Endometrium (tissue), 2 donors: ENCODE data around the gene MYO1C.
"Not testable (repeated sequence)": the region's sequence is repeated elsewhere in the genome, so short reads cannot be mapped to it uniquely, and the experiment has no call there.

Experiments used
- FAIRE-seq: peaks from 2 replicates; lab custom pipeline; 2012; peaks lifted over from hg19 to GRCh38; lab: Jason Lieb, UNC
- donor health status: control.
- donor health status: control.

The MYO1C gene

DNA sequence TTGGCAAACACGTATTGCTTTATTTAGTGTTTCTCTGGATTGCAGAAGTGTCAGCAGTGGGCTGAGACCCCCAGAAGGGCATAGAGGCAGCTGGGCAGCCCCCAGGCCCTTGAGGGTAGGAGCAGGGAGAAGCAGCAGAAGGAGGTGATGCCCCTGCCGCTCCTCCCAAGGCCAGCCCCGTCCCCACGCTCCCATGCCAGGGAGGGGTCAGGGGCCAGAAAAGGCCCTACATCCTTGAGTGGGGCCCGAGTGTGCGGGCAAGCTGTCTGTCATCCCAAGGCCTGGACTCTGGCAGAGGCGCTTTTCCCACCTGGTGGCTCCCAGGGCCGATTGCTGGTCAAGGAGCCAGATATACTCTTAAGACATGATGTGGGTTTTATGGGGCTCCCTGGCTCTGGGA, 28.3 kb downstream of the MYO1C start:
- no peak for FAIRE-seq

DNA sequence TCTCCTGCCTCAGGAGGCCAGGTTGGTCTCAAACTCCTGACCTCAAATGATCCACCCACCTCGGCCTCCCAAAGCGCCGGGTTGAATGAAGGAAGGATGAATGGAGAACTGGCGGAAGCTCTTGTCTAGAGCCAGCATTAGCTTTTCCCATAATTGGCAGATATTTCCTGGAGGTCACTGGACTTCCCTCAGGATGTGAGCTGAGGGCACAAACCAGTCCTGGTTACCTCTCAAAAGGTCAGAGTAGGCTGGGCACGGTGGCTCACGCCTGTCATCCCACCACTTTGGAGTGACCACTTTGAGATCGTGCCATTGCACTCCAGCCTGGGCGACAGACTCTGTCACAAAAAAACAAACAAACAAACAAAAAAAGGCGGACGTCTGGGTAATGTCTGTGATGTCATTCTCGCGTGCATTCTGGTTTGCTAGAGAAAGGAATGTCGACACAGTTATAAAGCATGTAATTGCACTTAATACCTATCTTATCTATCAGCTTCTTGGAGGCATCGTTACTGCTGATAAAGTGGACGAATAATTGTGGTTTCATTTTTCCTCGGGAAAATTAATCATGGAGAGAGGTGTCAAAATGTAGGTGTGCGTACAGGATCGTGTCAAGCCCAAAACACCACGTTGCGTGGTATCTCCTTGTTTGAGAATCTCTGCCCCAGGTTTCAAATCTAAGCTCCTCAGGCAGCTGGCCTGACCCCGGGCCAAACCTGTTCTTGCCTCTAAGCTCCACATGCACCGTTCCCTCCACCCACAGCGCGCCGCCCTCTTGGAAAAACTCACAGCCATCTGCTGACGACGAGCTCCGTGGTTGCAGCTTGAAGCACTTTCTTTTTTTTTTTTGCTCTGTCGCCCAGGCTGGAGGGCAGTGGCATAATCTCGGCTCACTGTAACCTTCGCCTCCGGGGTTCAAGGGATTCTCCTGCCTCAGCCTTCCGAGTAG, 30.0 kb downstream of the MYO1C start:
- no peak for FAIRE-seq

DNA sequence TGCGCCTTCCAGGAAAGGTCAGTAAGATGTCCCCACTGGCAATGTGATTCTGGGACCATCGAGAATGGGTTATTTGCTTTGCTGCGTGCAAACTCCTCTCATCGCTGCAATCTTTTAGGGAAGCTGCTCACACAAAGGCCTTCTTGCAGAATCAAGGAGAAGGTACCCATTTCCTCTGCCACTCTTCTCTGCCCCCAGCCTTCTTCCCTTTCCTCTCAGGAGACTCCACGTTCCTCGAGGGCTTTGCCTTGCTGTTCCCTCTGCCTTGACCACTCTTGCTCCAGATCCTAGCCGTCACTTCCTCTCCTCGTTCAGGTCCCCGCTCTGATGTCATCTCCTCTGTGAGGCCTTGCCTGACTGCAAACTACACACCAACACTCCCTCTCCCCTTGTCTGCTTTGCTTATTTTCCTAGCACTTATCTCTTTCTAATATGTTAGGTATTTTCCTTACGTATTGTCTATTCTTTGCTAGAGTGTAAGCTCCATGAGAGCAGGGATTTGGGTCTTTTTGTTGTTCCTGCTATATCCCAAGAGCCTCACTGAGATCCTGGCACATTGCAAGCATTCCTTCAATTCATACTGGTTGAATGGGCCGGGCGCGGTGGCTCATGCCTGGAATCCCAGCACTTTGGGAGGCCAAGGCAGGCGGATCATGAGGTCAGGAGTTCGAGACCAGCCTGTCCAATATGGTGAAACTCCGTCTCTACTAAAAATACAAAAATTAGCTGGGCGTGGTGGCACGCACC, 31.1 kb downstream of the MYO1C start:
- FAIRE-seq = no peak

DNA sequence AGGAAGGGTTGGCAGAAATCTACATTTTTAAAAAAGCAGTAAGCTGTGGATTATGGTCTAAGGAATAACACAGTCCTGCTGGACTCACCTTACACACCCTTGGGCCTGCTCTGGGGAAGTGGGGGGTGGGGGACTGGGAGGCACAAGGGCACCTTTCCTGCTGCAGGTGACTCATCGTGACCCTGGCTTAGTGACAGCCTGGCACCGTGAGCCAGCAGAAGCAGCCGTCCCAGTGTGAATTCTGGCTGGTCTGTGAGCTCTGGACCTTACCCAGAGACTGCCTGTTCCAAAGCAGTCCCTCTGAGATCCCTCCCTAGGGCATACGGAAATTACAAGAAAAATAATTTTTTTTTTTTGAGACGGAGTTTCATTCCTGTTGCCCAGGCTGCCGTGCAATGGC, 32.3 kb downstream of the MYO1C start:
- FAIRE-seq = no peak

DNA sequence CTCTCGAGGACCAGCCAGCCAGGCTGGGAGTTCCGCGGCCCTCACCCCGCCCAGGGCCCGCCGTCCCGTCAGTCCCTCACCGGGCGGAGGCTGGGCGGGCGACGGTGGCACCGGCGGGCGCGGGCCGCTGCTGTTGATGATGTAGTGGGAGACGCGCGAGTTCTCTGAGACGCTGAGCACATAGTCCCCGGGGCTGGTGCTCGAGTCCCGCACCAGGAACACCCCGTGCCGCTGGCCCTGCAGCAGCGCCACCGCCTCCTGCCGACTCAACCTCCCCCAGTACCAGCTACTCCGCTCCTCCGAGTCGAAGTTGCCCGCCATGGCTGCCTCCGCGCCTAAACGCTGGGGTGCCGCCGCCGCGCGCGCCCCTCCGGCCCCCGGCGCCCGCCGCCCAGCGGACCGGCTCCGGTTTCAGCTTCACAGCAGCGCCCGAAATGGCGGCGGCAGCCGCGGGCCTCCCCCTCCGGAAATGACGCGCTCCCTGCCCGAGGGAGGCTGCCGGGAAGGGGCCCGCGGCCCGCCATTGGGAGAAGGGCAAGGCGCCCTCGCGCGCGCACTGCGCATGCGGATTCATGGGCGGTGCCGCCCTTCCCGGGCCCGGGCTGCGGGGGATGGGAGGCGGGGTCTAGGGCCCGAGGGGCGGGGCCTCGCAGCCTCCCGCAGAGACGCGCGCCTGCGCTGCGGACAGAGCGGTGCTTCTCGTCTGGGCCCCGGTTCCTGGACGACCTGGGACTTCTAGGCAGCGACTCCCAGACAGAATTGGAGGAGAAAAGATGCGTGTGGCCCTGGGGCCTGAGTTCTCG, 36.5 kb downstream of the MYO1C start, which contains the start of gene CRK:
Gene CRK, minus strand, starts transcription at position 436 of the 803 bp plus-strand sequence. Its CDS starts 115 bp downstream, at position 321.
- FAIRE-seq = no peak

DNA sequence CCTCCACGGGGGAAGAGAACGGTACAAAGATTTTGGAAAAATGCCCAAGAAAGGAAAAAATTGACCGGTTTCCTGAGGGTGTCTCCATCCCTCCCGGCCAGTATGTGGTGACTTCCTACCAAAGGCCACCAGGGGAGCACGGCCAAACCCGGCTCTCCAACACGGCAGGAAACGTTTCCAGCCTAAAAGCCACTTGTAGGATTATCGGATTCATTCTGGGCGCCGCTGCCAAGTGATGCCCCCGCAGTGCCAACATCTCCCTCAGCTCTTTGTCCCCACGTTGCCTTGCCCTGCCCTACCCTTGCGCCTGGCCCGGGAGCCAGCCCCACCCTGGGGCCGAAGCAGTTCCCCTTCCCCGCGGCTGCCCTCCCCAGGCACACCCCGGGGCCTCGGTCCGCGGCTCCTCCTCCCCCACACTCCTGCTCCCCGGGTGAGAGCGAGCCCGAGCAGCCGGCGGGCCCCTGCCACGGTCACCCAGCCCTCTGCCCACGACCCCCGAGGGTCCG, 37.1 kb downstream of the MYO1C start:
- no peak for FAIRE-seq

DNA sequence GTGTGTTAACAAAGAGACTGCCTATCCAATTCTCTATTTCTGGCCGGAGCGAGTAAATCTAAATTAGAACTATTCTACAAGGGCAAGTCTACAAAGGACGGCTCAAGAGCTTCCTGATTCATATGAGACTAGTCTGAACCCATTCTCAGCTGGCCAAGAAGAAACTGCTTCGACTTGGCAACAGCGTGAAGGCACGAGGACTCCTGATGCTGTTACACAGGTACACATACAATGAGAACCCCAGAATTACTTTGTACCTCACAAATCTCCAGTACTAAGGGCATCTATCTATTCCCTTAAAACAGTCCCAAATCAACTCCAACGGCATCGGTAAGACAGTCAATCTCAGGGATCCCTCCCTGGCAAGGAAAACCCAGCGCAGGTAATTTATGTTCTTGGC, 37.9 kb downstream of the MYO1C start:
- FAIRE-seq = no peak

DNA sequence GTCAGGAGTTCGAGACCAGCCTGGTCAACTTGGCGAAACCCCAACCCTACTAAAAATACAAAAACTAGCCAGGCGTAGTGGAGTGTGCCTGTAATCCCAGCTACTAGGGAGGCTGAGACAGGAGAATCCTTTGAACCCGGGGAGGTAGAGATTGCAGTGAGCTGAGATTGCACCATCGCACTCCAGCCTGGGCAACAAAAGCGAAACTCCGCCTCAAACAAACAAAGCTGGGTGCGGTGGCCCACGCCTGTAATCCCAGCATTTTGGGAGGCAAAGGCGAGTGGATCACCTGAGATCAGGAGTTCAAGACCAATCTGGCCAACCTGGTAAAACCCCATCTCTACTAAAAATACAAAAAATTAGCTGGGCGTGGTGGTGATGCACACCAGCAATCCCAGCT, 38.8 kb downstream of the MYO1C start:
- not testable (repeated sequence) for FAIRE-seq

DNA sequence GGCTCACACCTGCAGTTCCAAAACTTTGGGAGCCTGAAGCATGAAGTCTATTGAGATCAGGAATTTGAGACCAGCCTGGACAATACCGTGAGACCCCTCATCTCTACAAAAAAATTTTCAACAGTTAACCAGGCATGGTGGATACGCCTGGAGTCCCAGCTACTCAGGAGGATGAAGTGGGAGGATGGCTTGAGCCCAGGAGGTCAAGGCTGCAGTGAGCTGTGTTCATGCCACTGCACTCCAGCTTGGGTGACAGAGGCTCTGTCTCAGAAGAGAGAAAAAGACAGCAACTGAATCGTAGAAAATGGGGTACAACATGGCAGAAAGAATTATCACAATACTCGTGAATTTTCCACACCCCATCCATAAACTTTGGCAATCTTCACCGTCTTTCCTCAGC, 39.6 kb downstream of the MYO1C start:
- no peak for FAIRE-seq

DNA sequence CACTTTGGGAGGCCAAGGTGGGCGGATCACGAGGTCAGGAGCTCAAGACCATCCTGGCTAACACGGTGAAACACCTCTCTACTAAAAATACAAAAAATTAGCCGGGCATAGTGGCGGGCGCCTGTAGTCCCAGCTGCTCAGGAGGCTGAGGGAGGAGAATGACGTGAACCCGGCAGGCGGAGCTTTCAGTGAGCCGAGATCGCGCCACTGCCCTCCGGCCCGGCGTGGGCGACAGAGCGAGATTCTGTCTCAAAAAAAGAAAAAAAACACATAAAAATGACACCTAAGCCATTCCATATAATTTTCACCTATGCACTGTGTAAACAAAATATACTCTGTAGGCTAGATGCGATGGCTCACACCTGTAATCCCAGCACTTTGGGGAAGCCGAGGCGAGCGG, 42.2 kb downstream of the MYO1C start:
- not testable (repeated sequence) for FAIRE-seq

DNA sequence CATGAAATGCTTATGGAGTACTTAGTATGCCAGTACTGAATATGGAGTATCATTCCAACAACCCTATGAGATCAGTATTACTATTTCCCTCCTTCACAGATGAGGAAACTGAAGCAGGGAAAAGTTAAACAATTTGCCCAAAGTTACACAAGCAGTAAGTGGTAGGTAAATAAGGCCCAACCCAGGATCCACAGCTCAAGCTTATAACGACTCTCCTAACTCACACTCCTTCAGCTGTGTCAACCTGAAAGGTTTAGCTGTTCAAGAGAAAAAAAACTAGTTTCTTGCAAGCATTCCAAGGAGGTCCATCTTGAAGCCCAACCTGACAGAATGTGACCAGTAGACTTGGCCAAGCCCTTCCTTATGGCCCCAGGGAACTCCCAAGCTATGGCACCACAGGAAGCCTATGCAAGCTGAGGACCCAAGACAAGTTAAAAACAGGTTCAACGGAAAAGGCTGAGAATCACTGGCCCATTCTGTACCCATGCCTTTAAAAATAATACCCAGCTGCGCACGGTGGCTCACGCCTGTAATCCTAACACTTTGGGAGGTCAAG, 43.0 kb downstream of the MYO1C start:
- no peak for FAIRE-seq

DNA sequence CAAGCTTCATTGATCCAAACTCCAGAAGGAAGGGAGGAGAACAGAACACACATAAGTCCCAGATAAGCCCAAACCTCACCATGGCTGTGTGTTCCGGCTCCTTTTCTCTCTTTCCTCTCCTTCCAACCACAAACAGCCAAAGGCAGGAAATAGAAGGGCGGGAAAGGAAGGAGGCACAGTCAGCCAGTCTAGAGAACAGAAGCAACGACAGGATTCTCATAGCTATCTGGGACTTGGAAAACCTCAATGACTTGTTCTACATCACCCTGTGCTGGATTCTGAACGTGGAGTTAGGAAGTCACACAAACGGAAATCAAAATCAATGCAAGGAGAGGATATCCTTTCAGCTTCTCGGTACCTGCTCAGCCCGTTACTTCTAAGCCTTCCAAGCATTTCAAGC, 45.4 kb downstream of the MYO1C start:
- no peak for FAIRE-seq

DNA sequence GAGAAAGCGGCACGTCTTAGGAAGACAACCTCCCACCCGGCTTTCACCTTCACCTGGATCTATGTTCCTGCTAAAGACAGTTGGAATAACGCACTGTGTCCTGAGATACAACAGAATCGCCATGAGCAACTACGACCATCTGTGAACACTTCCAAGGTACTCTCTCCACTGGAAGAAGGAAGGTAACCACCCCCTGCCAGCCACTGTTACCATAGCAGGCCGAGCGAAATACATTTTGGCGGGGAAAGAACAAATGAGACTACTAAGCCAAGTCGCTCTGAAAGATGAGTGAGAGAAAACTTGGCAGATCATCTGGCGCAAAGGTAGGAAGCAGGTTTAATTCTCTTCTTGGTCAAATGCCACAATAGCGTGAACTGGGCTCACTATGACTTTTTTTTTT, 46.3 kb downstream of the MYO1C start:
- no peak for FAIRE-seq

DNA sequence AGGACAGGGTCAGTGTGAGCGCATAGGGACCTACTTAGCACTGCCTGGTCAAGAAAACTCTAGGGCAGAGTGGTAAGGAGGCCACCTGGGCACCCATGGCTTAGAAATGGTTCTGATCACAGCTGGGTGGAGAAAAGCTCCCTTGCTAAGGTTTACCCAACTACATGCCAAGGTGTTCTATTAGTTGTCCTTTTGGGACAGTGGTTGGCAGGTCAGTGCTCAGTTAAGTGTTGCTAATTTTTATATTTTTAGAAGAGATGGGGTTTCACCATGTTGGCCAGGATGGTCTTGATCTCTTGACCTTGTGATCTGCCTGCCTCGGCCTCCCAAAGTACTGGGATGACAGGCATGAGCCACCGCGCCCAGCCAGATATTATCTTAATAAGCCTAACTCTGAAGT, 46.8 kb downstream of the MYO1C start:
- not testable (repeated sequence) for FAIRE-seq

DNA sequence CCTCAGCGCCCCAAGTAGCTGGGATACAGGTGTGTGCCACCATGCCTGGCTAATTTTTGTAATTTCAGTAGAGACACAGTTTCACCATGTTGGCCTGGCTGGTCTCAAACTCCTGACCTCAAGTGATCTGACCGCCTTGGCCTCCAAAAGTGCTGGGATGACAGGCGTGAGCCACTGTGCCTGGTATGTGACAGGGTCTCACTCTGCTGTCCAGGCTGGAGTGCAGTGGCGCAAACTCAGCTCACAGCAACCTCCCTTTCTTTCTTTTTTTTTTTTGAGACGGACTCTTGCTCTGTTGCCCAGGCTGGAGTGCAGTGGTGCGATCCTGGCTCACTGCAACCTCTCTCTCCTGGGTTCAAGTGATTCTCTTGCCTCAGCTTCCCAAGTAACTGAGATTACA, 49.8 kb downstream of the MYO1C start:
- not testable (repeated sequence) for FAIRE-seq

DNA sequence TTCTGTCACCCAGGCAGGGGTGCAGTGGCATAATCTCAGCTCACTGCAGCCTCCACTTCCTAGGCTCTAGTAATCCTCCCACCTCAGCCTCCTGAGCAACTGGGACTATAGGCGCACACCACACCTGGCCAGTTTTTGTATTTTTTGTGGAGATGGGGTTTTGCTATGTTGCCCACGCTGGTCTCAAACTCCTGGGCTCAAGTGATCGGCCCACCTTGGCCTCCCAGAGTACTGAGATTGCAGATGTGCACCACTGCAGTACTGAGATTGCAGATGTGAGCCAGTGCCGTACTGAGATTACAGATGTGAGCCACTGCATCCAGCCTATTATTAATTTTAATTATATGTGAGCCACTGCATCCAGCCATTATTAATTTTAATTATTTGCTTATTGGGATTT, 50.3 kb downstream of the MYO1C start:
- no peak for FAIRE-seq

DNA sequence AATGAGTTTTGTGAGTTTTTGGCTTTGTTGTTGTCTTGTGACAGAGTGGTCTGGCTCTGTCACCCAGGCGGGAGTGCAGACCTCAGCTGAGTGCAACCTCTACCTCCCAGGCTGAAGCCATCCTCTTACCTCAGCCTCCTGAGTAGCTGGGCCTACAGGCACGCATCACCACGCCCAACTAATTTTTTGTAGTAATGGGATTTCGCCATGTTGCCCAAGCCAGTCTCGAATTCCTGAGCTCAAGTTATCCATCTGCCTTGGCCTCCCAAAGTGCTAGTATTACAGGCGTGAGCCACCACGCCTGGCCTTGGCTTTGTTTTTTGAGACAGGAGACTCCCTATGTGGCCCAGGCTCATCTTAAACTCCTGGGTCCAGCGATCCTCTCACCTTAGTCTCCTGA, 51.6 kb downstream of the MYO1C start:
- no peak for FAIRE-seq

DNA sequence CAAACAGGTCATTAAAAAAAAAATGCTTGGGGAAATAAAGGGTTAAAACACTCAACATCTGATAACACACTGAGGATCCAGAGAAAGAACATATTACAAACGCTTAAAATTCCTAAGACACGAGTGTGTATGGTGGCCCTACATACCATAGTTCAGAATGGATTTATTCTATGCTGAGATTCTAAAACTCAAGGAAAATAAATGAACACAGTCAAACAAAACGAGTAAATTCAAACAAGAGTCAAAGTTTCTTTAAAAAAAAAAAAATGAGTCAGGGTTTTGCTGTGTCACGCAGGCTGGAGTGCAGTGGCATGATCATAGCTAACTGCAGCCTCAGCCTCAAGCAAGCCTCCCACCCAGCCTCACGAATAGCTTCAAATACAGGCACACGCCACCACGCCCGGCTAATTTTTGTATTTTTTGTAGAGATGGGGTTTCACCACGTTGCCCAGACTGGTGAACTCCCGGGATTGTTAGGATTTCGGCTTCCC, 53.8 kb downstream of the MYO1C start:
- no peak for FAIRE-seq

DNA sequence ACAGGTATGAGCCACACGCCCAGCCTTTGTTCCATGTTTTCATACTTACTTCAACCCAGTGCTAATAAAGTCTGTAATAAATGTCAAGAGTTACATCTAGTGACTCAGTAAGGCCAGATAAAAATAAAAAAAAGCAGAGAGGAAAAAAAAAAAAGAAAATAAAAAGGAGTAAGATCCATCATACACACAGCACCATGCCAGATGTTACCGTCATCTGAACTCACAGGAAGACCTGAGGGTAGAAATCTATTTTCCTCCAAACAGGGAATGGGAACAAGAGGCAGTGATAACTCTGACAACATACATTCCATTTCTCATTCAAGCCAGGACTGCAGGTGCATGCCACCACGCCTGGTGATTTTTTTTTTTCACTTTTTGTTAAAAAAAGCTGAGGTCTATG, 57.2 kb downstream of the MYO1C start:
- FAIRE-seq = no peak

DNA sequence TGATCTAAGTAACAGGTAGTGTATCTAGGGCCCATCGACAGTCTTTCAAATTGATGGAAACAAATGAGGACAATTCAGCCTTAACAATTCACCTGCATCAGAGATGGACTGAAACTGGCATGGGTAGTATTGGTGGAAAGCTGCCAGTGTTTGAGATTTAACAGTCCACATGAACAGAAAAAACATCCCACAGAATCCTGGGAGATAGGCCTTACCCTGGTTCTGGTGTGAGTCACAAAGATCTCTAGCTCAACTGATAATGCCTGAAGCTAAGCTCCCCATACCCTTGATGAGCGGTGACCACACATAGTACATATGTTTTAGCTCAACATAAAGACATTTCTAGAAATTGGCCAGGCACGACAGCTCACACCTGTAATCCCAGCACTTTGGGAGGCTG, 58.3 kb downstream of the MYO1C start:
- no peak for FAIRE-seq

DNA sequence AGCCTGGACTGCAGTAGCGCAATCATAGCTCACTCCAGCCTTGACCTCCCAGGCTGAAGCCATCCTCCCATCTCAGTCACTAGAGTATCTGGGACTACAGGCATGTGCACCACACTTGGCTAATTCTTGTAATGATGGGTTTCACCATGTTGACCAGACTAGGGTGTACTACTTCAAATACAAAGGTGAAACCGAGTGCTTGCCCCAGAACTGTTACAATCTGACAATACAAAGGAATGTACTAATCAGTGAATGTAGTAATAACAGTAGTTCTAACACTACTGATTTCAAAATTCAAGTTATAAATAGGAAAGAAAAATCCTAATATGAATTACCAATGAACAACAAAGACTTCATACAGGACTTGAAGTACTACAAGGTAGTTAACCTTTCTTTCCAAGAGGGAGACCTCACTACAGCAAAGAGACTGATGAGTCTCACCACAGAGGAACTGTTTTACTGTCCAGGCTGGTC, 60.8 kb downstream of the MYO1C start:
- no peak for FAIRE-seq
